Panc1 (cell line): ENCODE results near the gene FCN2.

Experiments used
- POLR2AphosphoS5 ChIP-seq: IDR thresholded peaks from 2 replicates; pipeline ENCODE4 v1.6.1; 2012; ENCODE audit warnings: mild to moderate bottlenecking, low read depth, low read length, moderate library complexity
- SIN3A ChIP-seq: IDR thresholded peaks from 2 replicates; pipeline ENCODE4 v1.6.1; 2012; ENCODE audit warnings: low read depth, mild to moderate bottlenecking, low read length, moderate library complexity, borderline replicate concordance; ENCODE audit not compliant: insufficient read depth
- TCF7L2 ChIP-seq: IDR thresholded peaks from 2 replicates; pipeline ENCODE4 v1.6.1; 2011; ENCODE audit warnings: mild to moderate bottlenecking, low read depth, low read length, inconsistent platforms
- TF ChIP-seq, protein P1 (sequence below): fragments of 450-650 bp; IDR thresholded peaks from 2 replicates; pipeline ENCODE4 v1.5.1; 2017; ENCODE audit warnings: mild to moderate bottlenecking
- TF ChIP-seq, protein P2 (sequence below), 2 experiments: IDR thresholded peaks; 2 replicates each; pipeline ENCODE4 v1.6.1; 2011 to 2012; ENCODE audit warnings: low read depth in 2 of 2, control low read depth in 1 of 2, low read length in 1 of 2, mild to moderate bottlenecking in 1 of 2, moderate library complexity in 1 of 2; ENCODE audit not compliant: insufficient read depth in 1 of 2

DNA sequence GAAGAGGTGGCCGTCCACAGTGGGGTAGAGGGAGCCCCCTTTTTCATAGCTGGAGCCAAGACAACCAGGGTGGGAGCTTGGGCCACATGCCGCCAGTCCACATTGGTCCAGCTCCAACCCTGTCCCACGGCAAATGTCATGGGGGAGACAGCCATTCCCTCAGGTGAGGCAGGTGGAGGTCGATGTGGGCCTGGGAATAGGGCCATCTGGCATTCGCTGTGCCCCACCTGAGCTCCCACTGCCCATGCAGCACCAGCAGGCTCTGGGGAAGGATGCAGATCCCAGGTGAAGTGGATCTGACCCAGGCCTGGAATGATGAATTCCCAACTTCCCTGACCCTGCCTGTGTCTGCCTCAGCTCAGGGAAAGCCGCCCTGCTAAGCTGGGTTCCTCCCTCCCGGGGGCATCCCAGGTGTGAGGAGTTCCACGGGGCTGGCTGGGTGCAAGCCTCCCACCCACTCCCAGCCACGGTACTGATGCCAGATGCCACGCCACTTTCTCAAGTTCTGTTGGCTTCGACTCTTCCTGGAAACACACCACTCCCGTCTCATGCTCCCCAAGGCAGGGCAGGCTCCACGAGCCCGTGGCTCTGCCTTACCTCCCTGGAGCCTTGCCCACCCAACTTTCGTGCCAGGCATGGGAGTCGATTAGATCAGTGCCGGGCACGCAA, 25.2 kb upstream of the FCN2 start:
- TF ChIP-seq, protein P1, sequence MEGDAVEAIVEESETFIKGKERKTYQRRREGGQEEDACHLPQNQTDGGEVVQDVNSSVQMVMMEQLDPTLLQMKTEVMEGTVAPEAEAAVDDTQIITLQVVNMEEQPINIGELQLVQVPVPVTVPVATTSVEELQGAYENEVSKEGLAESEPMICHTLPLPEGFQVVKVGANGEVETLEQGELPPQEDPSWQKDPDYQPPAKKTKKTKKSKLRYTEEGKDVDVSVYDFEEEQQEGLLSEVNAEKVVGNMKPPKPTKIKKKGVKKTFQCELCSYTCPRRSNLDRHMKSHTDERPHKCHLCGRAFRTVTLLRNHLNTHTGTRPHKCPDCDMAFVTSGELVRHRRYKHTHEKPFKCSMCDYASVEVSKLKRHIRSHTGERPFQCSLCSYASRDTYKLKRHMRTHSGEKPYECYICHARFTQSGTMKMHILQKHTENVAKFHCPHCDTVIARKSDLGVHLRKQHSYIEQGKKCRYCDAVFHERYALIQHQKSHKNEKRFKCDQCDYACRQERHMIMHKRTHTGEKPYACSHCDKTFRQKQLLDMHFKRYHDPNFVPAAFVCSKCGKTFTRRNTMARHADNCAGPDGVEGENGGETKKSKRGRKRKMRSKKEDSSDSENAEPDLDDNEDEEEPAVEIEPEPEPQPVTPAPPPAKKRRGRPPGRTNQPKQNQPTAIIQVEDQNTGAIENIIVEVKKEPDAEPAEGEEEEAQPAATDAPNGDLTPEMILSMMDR: no peak
- TF ChIP-seq POLR2AphosphoS5: no peak
- no peak for TF ChIP-seq SIN3A
- TF ChIP-seq, protein P2, sequence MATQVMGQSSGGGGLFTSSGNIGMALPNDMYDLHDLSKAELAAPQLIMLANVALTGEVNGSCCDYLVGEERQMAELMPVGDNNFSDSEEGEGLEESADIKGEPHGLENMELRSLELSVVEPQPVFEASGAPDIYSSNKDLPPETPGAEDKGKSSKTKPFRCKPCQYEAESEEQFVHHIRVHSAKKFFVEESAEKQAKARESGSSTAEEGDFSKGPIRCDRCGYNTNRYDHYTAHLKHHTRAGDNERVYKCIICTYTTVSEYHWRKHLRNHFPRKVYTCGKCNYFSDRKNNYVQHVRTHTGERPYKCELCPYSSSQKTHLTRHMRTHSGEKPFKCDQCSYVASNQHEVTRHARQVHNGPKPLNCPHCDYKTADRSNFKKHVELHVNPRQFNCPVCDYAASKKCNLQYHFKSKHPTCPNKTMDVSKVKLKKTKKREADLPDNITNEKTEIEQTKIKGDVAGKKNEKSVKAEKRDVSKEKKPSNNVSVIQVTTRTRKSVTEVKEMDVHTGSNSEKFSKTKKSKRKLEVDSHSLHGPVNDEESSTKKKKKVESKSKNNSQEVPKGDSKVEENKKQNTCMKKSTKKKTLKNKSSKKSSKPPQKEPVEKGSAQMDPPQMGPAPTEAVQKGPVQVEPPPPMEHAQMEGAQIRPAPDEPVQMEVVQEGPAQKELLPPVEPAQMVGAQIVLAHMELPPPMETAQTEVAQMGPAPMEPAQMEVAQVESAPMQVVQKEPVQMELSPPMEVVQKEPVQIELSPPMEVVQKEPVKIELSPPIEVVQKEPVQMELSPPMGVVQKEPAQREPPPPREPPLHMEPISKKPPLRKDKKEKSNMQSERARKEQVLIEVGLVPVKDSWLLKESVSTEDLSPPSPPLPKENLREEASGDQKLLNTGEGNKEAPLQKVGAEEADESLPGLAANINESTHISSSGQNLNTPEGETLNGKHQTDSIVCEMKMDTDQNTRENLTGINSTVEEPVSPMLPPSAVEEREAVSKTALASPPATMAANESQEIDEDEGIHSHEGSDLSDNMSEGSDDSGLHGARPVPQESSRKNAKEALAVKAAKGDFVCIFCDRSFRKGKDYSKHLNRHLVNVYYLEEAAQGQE (IDR thresholded peaks at IDR 0.05; ENCODE audit: insufficient read depth in 1 of 2, low read depth in 2 of 2, low read length in 1 of 2): no peak
- no peak for TF ChIP-seq TCF7L2
